NT2/D1 (cell line): Measurements from ENCODE around the gene CDYL2.

ENCODE experiments used
- SUZ12 ChIP-seq: IDR thresholded peaks from 2 replicates; pipeline ENCODE4 v1.6.1; 2011; ENCODE audit not compliant: insufficient read length, insufficient read depth; ENCODE audit errors: extremely low read depth
- YY1 ChIP-seq: IDR thresholded peaks from 2 replicates; pipeline ENCODE4 v1.6.1; 2011; ENCODE audit not compliant: insufficient read length, insufficient read depth

GRCh38 chr16:80710918-80711317 lies 93.5 kb downstream of the CDYL2 start:
- TF ChIP-seq YY1 (no peak), SUZ12 (no peak)
